ENCODE measurements around the gene ELK3. TPM values are rescaled to one million over a fixed set of nuclear protein-coding genes. Genes with fewer than 3 reads are reported as not detected.

ELK3 gene
- 30.9 TPM in 2 replicates for total RNA-seq (2014; rRNA removed; shearing (Covaris generic))

DNA sequence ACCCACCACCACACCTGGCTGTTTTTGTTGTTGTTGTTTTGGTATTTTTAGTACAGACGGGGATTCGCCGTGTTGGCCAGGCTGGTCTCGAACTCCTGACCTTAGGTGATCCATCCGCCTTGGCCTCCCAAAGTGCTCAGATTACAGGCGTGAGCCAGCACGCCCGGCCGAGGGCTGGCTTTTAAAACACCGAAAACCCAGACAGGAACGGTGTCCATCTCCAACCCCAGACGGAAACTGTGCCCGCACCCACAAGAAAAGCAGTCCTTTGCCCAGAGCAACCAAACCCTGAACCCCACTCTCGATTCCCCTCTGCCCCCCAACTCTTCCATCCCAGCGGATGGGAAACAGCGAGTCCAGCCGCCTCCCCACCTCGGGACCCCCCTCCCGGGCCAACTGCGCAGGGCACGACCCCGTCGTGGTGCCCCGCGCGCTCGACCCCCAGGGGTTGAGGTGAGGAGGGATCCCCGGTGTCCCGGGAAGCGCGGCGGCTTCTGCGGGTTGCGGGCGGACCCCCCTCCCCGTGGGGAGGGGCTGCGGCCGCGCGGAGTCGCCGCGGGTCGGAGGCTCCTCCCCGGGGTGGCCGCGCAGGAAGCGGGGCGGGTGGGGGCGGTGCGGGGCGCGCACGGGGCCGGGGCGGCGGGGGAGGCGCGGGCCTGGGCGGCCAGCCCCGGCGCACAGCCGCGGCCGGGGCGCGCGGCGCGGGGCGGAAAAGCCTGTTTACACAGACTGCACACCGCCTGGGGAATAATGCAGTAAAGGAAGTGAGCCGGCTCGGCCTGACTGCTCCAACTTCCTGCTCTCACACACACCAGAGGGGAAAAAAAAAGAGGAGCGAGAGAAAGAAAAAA lies at the start of gene ELK3:
TSS of gene ELK3 (plus strand) at position 651 of the 851 bp plus-strand sequence.
- DNase-seq (ENCODE audit: low spot score): peak; percentile 49

DNA sequence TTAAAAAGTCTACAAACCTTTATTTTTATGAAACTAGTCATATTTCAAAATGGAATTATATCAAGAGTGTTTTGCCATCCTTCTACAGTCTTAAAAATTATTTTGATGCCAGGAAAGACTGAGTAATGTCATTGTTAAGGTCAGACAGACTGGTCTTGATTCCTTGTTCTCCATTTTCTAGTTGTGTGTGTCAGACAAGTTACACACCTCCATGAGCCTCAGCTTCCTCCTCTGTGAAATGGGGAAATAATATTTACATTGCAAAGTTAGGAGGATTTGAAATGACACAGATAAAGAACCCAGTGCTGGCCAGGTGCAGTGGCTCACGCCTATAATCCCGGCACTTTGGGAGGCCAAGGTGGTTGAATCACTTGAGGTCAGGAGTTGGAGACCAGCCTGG lies 47.4 kb upstream of the ELK3 start:
- DNase-seq (ENCODE audit: low spot score): no peak

DNA sequence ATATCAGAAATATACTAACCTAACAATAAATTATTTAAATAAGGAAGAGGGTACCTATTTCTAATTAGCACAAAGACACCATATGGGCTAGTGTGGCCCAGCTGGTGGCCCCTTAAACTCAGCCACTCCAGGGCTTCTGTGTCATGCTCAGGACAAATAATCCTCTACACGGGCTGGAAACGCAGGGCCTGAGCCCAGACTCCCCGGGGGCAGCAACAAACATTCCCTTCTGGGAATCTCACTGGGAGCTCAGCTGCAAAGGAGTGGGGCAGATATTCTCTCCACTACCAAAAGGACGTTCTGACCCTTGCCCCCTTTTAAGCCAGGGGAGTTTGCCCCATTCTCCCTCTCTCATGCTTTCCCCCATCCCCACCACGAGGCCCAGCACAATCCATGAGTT lies 43.7 kb upstream of the ELK3 start:
- DNase-seq (ENCODE audit: low spot score): no peak

DNA sequence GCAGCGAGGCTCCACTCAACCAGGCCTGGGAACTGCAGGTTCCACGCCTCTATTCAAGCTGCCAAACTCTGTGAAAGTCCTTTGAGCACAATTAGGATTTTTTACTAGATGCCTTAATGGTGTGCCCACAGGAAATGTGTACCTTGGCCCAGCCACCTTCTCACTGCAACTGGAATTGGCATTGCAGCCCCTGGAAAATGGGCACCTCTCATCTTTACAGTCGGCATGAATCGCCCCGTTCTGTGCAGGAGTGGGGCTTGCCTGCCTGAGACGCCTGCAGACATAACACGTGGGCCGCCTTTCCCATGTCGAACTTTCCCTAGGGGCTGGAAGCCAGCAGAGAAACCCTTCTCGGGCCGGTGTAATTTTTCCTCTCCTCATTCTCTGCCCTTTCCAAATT lies 42.0 kb upstream of the ELK3 start:
- no peak for DNase-seq (ENCODE audit: low spot score)

DNA sequence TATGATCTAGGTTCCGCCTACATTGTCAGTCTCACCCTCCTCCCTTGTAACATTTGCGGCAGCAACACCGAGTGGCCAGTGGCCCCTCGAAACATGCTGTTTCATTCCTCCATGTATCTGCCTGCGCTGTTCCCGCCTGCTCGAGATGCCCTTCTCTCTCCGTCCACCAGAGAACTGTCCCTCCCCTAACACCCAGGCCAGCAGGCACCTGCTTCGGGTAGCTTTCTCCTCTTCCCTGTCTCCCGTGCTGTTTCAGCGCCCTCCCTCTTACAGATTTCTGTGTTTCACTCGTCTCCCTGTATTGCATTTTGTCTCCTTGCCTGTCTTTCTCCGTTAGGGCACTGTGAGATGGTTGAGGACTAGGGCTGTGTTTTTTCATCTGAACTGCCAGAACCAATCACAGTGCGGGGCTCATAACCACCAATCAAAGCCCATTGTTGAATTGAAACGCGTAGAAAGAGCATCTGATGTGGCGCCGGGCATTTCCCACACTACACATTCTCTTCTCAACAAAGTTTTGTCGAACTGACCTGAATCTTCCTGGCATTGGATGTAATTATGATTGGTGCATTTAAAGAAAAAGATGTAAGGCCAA lies 40.9 kb upstream of the ELK3 start:
- DNase-seq (ENCODE audit: low spot score): no peak

DNA sequence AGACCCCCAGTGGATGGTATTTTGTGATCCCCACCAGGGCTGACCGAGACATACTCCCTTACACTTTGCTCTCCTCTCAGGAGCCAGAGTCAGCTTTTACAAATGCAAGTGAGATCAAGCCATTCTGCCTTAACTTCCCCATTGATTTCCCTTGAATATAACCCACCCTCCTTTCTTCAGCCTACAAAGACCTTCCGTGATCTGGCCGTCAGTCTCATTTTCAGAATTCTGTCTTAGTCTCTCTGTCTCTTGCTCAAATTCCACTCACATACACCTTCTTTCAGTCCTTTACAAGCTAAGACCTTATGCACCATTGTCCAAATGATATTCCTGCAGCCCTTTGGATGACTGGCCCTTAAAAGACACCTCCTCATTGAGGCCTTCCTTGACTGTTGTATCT lies 39.0 kb upstream of the ELK3 start:
- DNase-seq (ENCODE audit: low spot score): no peak

DNA sequence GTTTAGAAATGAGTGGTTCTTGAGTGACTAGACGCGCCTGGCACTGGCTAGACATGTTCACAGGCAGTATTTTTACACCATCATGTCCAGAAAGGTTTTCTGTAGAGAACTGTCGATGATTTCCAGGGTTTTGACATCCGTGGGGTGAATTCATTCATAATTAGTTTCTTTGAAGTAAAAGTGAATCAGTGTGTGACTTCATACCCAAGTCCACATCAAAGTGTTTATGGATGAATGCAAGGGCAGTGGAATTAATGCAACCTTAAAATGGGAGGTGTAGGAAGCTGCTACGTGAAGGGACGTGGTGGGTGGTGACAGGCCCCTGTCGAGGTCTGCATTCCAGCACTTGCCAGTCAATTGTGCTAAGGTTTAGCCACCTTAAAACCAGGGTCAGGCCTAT lies 38.4 kb upstream of the ELK3 start:
- DNase-seq (ENCODE audit: low spot score): no peak

DNA sequence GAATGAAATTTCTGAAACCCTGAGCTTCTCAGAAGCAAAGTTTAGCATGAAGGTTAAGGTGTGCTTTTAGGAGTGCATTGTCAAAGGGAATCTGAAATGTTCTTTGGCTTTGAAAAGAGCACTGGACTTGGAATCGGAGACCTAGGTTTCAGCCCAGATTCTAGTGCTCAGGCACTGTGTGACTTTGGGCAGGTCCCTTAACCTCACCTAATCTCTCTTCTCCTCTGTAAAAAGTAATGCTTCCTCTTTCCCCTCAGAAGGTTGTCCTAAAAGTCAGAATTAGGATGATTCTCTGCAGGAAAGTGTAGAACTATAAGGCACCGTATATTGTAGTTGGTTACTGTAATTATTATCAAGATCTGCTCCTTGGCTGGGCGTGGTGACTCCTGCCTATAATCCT lies 38.0 kb upstream of the ELK3 start:
- DNase-seq (ENCODE audit: low spot score): no peak

DNA sequence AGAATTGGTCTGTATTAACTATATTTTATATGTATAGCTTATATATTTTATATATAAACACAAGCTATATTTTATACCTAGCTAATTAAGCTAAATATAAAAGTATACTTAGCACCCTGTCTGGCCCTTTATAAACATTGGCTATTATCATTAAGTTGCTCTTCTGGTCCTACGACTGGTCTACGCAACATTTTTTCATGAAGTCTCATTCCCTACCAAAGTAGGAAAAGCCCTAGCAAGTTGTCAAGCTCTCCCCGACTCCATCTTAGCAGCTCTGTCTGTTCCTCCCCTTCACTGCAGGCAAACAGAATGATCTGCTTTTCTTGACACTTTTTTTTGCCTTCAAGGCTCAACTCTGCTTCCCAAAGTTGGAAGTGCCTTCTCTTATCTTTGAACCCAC lies 36.7 kb upstream of the ELK3 start:
- no peak for DNase-seq (ENCODE audit: low spot score)

DNA sequence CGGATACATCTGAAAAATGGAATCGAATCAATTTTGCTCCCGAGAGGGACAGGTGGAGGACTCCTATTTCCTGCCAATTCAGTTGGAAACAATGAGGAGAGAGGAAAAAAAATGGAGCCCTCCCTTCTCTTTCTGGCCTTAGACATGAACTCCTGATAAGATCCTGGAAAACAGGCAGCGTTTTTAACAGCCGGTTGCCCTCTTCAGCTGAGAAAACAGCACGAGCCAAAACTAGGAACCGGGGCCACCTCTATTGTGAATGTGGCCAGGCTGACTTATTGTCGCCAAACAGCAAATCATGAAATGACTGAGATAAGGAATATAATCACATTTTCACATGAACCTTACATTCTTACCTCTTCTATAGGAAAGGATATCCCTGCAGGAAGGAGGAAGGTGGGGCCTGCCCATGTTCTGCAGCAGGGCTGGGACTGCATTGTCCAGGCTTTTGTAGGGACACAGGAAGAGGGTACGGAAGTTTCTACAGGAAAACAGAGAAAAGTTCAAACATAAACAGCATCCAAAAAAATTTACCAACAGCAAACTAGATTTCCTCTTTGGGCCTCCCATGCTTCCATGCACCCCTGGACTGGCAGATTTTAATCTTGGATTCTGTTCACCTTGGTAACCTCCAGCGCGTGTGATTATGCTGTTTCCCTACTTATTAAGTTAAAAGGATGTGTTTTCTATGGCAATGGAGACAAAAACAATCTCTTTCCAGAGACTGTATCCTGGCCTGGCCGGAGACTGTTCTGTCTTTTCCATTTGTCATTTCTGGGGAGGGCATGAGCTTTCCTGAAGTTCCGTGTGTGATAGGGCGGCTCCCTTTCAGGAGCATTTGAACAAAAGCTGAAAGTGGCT lies 29.0 kb upstream of the ELK3 start:
- DNase-seq (ENCODE audit: low spot score): no peak

DNA sequence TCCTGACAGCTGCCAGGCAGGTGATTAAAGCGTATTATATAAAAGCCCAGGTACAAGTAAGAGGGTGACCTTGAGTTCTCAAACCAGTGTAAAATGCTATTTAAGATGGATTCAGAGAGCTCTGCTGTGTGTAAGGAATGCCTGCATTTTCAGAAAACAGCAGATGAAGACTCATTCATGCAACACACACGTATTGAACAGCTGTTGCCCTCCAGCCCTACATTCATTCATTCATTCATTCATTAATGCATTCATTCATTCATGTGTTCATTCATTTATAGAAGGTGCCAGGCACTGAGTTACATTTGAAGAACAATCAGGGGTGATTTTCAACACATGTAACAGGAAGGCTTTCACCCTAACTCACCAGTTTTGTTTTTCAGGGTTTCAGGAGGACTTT lies 27.4 kb upstream of the ELK3 start:
- no peak for DNase-seq (ENCODE audit: low spot score)

DNA sequence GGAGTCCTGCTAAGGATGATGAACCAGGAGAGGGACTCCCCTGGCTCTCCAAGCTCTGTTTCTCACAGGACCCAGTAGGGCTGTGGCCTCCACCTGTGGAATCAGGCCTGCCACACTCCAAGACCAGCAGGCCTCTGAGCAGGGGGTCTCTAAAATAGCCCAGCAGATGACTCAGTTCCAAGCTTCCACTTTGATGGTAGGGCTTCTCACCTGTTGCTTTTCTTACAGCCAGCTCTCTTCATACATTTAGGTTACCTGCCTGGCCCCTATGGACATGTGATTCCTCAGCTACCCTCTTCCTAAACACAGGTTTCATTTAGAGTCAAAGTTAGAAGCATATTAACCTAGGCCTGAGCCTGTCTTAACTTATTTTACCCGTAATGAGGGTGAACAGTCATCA lies 26.7 kb upstream of the ELK3 start:
- DNase-seq (ENCODE audit: low spot score): no peak

DNA sequence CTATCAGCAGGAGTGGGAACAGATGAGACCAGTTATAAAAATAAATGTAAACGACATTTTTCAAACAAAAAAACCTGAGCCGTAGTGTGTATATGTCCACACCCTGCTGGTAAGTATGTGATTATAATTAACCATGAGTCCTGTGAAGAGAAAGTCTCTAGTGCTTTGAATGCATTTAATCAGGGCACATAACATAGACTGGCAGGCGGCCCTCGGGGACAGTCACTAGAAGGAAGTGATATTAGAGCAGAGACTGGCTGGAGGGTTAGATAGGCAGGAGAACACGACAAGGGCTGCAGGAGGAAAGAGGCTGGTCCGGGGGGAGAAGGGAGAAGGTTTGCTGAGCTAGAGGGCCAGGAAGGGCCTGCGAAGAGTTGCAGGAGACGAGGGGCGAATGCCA lies 23.8 kb upstream of the ELK3 start:
- no peak for DNase-seq (ENCODE audit: low spot score)

DNA sequence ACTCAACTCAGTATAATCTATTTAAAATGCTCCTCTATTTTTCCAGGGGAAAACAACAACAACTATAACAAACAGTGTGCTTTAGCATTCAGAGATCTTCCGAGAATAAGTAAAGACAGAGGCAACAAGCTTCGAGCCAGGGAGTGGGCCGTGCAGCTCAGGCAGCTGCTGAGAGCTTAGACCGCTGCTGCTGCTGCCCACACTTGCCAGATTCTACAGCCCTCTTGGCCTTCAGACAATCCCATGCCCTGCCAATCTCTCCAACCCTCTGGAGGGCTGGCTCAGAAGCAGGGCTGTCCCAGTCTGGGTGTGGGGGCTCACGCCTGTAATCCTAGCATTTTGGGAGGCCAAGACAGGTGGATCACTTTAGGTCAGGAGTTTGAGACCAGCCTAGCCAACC lies 23.4 kb upstream of the ELK3 start:
- DNase-seq (ENCODE audit: low spot score): no peak

DNA sequence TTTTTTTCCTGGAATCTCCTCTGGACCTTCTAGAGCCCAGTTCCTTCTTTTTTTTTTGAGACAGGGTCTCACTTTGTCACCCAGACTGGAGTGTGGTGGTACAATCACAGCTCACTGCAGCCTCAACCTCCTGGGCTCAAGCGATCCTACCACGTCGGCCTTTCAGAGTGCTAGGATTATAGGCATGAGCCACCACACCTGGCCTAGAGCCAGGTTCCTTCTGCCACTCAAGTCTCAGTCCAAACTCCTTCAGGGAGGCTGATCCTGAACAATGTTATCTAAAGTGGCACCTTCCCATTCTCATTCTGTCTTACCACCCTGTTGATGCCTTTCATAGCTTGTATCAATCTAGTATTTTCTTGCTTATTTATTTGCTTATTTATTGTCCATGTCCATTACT lies 22.3 kb upstream of the ELK3 start:
- no peak for DNase-seq (ENCODE audit: low spot score)

DNA sequence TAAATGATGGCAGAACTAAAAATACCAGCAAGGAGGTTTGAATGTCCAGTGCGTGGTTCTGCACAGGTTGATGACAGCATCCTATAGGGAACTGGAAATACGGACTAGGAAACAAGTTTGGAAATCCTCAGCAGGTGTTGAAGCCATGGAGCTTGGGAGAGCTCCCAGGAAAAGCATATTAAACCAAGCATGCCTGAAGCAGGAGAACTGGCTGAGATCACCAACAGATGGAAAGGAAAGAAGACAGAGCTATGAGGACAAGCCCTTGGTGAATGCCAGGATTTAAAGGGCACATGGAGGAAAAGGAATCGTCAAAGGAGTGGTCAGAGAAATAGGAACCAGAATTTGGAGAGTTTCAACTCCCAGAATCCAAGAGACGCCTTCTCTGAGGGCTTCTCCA lies 21.2 kb upstream of the ELK3 start:
- no peak for DNase-seq (ENCODE audit: low spot score)

DNA sequence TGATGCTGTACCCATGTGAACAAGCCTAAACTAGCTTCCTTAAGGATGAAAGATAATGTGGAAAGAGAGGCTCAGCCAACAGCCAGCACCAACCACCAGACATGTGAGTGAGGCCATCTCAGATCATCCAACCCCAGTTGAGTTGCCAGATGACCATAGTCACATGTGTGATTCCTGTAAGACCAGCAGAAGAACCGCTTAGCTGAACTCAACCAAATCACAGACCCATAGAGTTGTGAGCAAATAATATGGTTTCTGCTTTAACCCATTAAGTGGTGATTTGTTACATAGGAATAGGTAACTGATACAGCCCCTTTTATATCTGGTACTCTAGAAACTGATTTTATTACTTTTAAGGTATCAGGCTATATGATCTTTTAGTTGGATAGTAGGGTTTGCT lies 17.6 kb upstream of the ELK3 start:
- DNase-seq (ENCODE audit: low spot score): no peak

DNA sequence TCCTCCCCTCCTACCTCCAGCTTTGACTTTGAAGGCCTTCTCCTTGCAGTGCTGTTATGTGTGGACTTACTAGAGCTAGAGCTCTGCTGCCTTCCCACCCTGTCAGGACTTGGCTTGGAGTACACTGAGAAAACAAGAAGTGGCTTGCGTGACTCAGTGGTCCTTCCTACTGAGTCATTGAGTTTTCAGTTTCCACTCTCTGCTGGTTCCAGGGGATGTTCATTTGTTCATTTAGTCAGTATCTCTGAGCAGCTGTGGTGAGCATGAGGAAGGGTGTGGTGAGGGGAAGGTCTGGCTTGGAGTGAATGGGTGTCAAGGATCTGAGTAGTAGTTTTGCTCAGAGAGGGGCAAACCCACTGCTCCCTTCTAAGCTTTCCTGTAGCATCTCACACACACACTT lies 17.2 kb upstream of the ELK3 start:
- peak; percentile 46 for DNase-seq (ENCODE audit: low spot score)

DNA sequence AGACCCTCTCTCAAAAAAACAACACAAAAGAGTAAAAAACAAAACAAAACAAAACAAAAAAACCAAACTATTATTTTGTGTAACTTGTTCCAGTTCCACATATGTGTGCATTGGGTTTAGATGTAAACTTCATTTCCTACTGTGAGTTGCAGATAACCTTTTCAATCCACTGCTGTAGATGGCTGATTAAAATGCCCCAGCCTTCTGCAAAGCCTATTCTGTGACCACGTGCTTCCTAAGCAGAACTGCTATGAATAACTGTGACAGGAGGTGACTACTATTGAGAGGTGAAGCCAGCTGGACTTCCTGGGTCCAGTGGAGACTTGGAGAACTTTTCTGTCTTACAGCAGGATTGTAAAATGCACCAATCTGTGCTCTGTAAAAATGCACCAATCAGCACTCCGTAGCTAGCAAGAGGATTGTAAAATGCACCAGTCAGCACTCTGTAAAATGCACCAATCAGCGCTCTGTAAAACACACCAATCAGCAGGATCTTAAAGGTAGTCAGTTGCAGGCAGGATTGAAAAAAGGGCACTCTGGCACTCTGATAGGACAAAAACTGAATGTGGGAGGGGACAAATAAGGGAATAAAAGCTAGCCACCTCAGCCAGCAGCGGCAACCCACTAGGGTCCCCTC lies 10.3 kb upstream of the ELK3 start:
- no peak for DNase-seq (ENCODE audit: low spot score)

DNA sequence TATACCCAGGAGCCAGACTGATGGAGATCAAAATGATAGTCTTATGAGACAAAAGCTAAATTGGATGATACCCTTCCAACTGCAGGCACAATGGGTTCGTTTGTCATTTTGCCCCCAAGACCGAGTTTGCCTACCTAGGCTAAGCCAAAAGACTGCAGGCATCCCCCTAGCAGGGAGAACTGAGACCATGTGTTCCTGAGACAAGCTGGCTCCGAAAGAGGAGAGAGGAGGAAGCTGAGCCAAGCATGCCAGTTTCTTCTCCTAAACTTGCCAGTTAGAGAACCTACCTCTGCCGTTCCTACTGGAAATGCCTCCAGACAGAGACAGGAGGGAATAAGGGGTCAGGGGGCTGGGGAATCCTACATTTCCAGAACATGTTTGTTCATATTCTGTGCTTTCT lies 8.3 kb upstream of the ELK3 start:
- DNase-seq (ENCODE audit: low spot score): no peak

DNA sequence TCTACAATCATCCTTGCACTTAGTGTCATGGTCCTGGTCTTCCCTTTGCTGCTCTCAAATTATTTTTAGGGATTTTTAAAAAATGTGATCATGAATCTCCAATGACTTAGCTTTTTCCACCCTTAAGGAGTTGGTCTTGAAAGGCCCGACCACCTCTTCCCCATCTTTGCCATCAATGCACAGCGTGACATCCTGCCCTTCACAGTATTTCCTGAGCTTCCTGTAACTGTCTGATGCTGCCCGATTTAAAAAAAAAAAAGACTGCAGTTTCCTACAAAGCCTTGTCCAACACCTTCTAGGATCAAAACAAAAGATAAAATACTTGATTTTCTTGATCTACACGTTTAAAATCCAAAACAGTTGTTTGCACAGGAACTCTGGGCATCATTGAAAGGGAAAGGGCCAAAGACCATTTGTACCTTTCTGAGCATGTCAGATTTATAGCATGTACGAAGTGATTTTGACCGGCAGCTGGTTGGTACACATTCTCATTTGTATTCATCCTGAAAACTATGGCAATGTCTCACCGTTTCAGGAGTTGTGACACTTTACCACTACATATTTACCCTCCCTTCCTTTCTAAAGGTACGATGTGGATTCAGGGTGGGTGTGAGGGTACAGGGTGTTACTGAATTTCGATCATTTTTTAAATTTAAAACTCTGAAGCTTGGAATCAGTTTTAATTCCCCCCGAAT lies 7.4 kb upstream of the ELK3 start:
- DNase-seq (ENCODE audit: low spot score): no peak

DNA sequence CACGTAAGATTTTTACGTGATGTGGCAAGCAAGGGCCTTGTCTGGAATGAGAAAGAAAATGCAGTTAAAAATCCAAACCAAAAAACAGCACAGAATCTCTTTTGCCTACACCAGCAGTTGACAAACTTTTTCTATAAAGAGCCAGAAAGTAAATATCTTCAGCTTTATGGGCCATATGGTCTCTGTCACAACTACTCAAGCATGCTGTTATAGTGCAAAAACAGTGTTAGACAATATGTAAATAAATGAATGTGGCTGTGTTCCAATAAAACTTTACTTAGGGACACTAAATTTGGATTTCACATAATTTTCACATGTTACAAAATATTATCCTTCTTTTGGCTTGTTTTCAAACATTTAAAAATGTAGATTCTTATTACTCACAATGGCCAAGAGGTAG lies 6.2 kb upstream of the ELK3 start:
- DNase-seq (ENCODE audit: low spot score): no peak

All from A172 (cell line).